ENCODE data around the gene TFF2.

TFF2 gene

GRCh38 chr21:42343963-42344510, 6.8 kb downstream of the TFF2 start:
- DNase-seq: no peak

- DNase-seq: no peak
Observed at GRCh38 chr21:42343556-42343955, 7.2 kb downstream of the TFF2 start.

- DNase-seq: no peak
Observed at GRCh38 chr21:42343101-42343500, 7.7 kb downstream of the TFF2 start.

- no peak for DNase-seq
Observed at GRCh38 chr21:42341776-42342542, 8.8 kb downstream of the TFF2 start.

GRCh38 chr21:42340187-42341050, 10.4 kb downstream of the TFF2 start:
- DNase-seq: no peak

- no peak for DNase-seq
Observed at GRCh38 chr21:42338729-42339715, 11.8 kb downstream of the TFF2 start.

GRCh38 chr21:42337830-42338728, 12.7 kb downstream of the TFF2 start:
- DNase-seq: peak; percentile 88

- no peak for DNase-seq
Observed at GRCh38 chr21:42337276-42337675, 13.5 kb downstream of the TFF2 start.

- DNase-seq: no peak
Observed at GRCh38 chr21:42336054-42336453, 14.7 kb downstream of the TFF2 start.

- no peak for DNase-seq
Observed at GRCh38 chr21:42332557-42333317, 18.1 kb downstream of the TFF2 start.

- no peak for DNase-seq
Observed at GRCh38 chr21:42331660-42332059, 19.1 kb downstream of the TFF2 start.

GRCh38 chr21:42330380-42331371, 20.1 kb downstream of the TFF2 start:
- no peak for DNase-seq

- DNase-seq: no peak
Observed at GRCh38 chr21:42324896-42325295, 25.9 kb downstream of the TFF2 start.

GRCh38 chr21:42321845-42322244, 28.9 kb downstream of the TFF2 start:
- DNase-seq: no peak

GRCh38 chr21:42321231-42321630, 29.6 kb downstream of the TFF2 start:
- DNase-seq: no peak

GRCh38 chr21:42320791-42321190, 30.0 kb downstream of the TFF2 start:
- no peak for DNase-seq

GRCh38 chr21:42319851-42320572, 30.8 kb downstream of the TFF2 start:
- no peak for DNase-seq

GRCh38 chr21:42319376-42319775, 31.4 kb downstream of the TFF2 start:
- no peak for DNase-seq
